Measurements from ENCODE around the gene PIGT.

PIGT gene

GRCh38 chr20:45415822-45416637 is at the start of gene PIGT:
PIGT (plus strand) TSS chr20:45416141; CDS start chr20:45416157, 16 bp downstream.
- TF ChIP-seq CTCF (conservative IDR thresholded peaks at IDR 0.05; ENCODE audit: low read depth, low read length): no peak
- peak; percentile 76 for DNase-seq (ENCODE audit: low read depth)
- peak within 1 kb of the TSS; percentile 90 for H3K4me3 ChIP-seq (ENCODE audit: low read depth, low read length)

GRCh38 chr20:45366192-45366591 is 49.7 kb upstream of the PIGT start:
- no peak for TF ChIP-seq CTCF (conservative IDR thresholded peaks at IDR 0.05; ENCODE audit: low read depth, low read length)
- H3K4me3 ChIP-seq (ENCODE audit: low read depth, low read length): no peak overlapping the region
- no peak for DNase-seq (ENCODE audit: low read depth)

- TF ChIP-seq CTCF (conservative IDR thresholded peaks at IDR 0.05; ENCODE audit: low read depth, low read length): no peak
- no peak overlapping the region for H3K4me3 ChIP-seq (ENCODE audit: low read depth, low read length)
- DNase-seq (ENCODE audit: low read depth): no peak
These were observed 49.3 kb upstream of the PIGT start for GRCh38 chr20:45366631-45367030.

GRCh38 chr20:45367126-45367525 is 48.8 kb upstream of the PIGT start:
- TF ChIP-seq CTCF (conservative IDR thresholded peaks at IDR 0.05; ENCODE audit: low read depth, low read length): no peak
- no peak for DNase-seq (ENCODE audit: low read depth)
- H3K4me3 ChIP-seq (ENCODE audit: low read depth, low read length): no peak overlapping the region

- no peak overlapping the region for H3K4me3 ChIP-seq (ENCODE audit: low read depth, low read length)
- no peak for DNase-seq (ENCODE audit: low read depth)
- no peak for TF ChIP-seq CTCF (conservative IDR thresholded peaks at IDR 0.05; ENCODE audit: low read depth, low read length)
These were observed 47.5 kb upstream of the PIGT start for GRCh38 chr20:45368221-45368980.

- DNase-seq (ENCODE audit: low read depth): no peak
- no peak for TF ChIP-seq CTCF (conservative IDR thresholded peaks at IDR 0.05; ENCODE audit: low read depth, low read length)
- H3K4me3 ChIP-seq (ENCODE audit: low read depth, low read length): no peak overlapping the region
These were observed 45.3 kb upstream of the PIGT start for GRCh38 chr20:45370571-45371160.

Data from choroid plexus epithelial cell (primary cell).